Colon (tissue), 2 donors: ENCODE data around the gene SLC5A2.
"Not testable (repeated sequence)": the region's sequence is repeated elsewhere in the genome, so short reads cannot be mapped to it uniquely, and the experiment has no call there.

Source experiments
- FAIRE-seq: peaks from 2 replicates; lab custom pipeline; 2012; peaks lifted over from hg19 to GRCh38; lab: Jason Lieb, UNC
- donor health status: control.
- donor health status: control.

The SLC5A2 gene

GRCh38 chr16:31475946-31476302, 7.0 kb upstream of the SLC5A2 start:
- FAIRE-seq: no peak

- FAIRE-seq: no peak
These were observed 6.4 kb upstream of the SLC5A2 start for GRCh38 chr16:31476303-31477219.

GRCh38 chr16:31477220-31478216, 5.4 kb upstream of the SLC5A2 start:
- FAIRE-seq: no peak

- FAIRE-seq: no peak
These were observed 4.0 kb upstream of the SLC5A2 start for GRCh38 chr16:31478956-31479355.

- FAIRE-seq: no peak
These were observed 3.2 kb upstream of the SLC5A2 start for GRCh38 chr16:31479751-31480150.

- no peak for FAIRE-seq
These were observed 1.9 kb upstream of the SLC5A2 start for GRCh38 chr16:31480851-31481536.

- FAIRE-seq: not testable (repeated sequence)
These were observed 1.1 kb downstream of the SLC5A2 start for GRCh38 chr16:31484048-31484447.

- FAIRE-seq: no peak
These were observed 1.7 kb downstream of the SLC5A2 start for GRCh38 chr16:31484491-31485171.

- FAIRE-seq: no peak
These were observed 2.6 kb downstream of the SLC5A2 start for GRCh38 chr16:31485571-31485970.

GRCh38 chr16:31486045-31486444, 3.1 kb downstream of the SLC5A2 start:
- no peak for FAIRE-seq

- no peak for FAIRE-seq
These were observed 4.3 kb downstream of the SLC5A2 start for GRCh38 chr16:31487071-31487719.

- FAIRE-seq: no peak
These were observed 5.0 kb downstream of the SLC5A2 start for GRCh38 chr16:31487720-31488467.

GRCh38 chr16:31488468-31489297, 5.8 kb downstream of the SLC5A2 start:
- no peak for FAIRE-seq

GRCh38 chr16:31489298-31489564, 6.3 kb downstream of the SLC5A2 start:
- no peak for FAIRE-seq

GRCh38 chr16:31489616-31490584, 7.0 kb downstream of the SLC5A2 start:
- no peak for FAIRE-seq

GRCh38 chr16:31491778-31492418, 9.0 kb downstream of the SLC5A2 start:
- FAIRE-seq: no peak

GRCh38 chr16:31493506-31494125, 10.7 kb downstream of the SLC5A2 start:
- FAIRE-seq: no peak

- no peak for FAIRE-seq
These were observed 13.7 kb downstream of the SLC5A2 start for GRCh38 chr16:31496670-31497069.
